Ovary (tissue), 9 donors: ENCODE measurements around the gene TOMM70. TPM values are rescaled to one million over a fixed set of nuclear protein-coding genes. Genes with fewer than 3 reads are reported as not detected.
"Not testable (repeated sequence)": the region's sequence is repeated elsewhere in the genome, so short reads cannot be mapped to it uniquely, and the experiment has no call there.

Source experiments
- DNase-seq, 5 donors: peaks; one replicate each; pipeline ENCODE4 v3.0.0-alpha.2; 2019 to 2020
- H3K27ac ChIP-seq, 2 donors: fragments of 200-600 bp; one replicate each; pipeline versions ENCODE4 v1.5.1 to v1.8.0; 2019 to 2022
- H3K27me3 ChIP-seq: fragments of 200-600 bp; one replicate; pipeline ENCODE4 v1.8.0; 2022
- H3K36me3 ChIP-seq: fragments of 200-600 bp; sonication (generic); one replicate; pipeline ENCODE4 v1.5.1; 2019
- H3K4me1 ChIP-seq: one replicate; pipeline ENCODE4 v1.8.1; 2013; ENCODE audit warnings: mild to moderate bottlenecking, moderate library complexity; ENCODE audit not compliant: insufficient read depth
- H3K4me3 ChIP-seq: fragments of 200-600 bp; sonication (generic); one replicate; pipeline ENCODE4 v1.5.1; 2017
- H3K9me3 ChIP-seq, 2 donors: fragments of 200-600 bp in 1 of 2; sonication (generic) in 1 of 2; one replicate each; pipeline versions ENCODE4 v1.5.1 to v1.8.1; 2013 to 2019; ENCODE audit warnings: mild to moderate bottlenecking in 1 of 2, moderate library complexity in 1 of 2
- EP300 ChIP-seq: sonication (generic); formaldehyde crosslinking; IDR thresholded peaks from one replicate; pipeline ENCODE4 v1.6.1; 2017; ENCODE audit warnings: antibody characterized with exemption
- POLR2A ChIP-seq: fragments of 450-650 bp; IDR thresholded peaks from one replicate; pipeline ENCODE4 v1.6.1; 2017; ENCODE audit warnings: antibody characterized with exemption, mild to moderate bottlenecking, moderate library complexity
- WGBS, 3 donors: extraction: QIAGEN DNeasy Blood & Tissue Kit in 1 of 3; methylation state at CpG; one replicate each; pipeline versions ENCODE4 v1.1.5 to v1.1.7; 2013 to 2017; 5-methylcytosine and 5-hydroxymethylcytosine counted together
- intact Hi-C, 4 donors: fragments of 100-400 bp; cut with DNase I; formaldehyde crosslinking; loops; one replicate each; pipeline versions ENCODE4 v1.11.0 to v1.15.1; 2022 to 2023
- polyA plus RNA-seq, 2 donors: library from polyadenylated mRNA; stranded (reverse); fragments of 200-250 nt in 1 of 2; fragments of 350-450 nt in 1 of 2; fragmentation: Illumina TruSeq in 1 of 2; extraction: RNeasy Lipid Tissue Mini Kit (QIAGEN cat#74804) in 1 of 2; gene quantifications; one replicate each; pipeline ENCODE4 v1.2.3, GENCODE V29; 2013 to 2014
- total RNA-seq, 7 donors: library from RNA; depleted of rRNA in 2 of 7; stranded (reverse); fragments of >200 nt in 2 of 7; fragmentation: NEBNext Ultra II Directional in 3 of 7; extraction: Animal tissue kit (Norgen Biotek cat#: 25700) in 3 of 7; gene quantifications; one replicate each; pipeline versions ENCODE4 v1.1.0 to v1.2.4, GENCODE V29; 2016 to 2023
- TF ChIP-seq, protein P1 (sequence below), 3 donors: fragments of 450-650 bp in 2 of 3; fragments of 200-600 bp in 1 of 3; IDR thresholded peaks; one replicate each; pipeline versions ENCODE4 v1.5.1 to v1.8.0; 2016 to 2022; ENCODE audit warnings: antibody characterized with exemption in 3 of 3, mild to moderate bottlenecking in 1 of 3
- donor health status: DM: no; HTN: no; CAD: no; lungs with moderate emphysema.
- donor health status: DM: no; HTN: no; CAD: no.
- donor health status: Bipolar disorder and iron deficiency.
- donor health status: DM: yes; HTN: yes; CAD: no.
- donor health status: DM: no; HTN: no; CAD: no.
- donor health status: DM: yes; HTN: yes; CAD: no.

Gene TOMM70
- total and polyA plus RNA-seq, 9 donors = 24.7 to 53.6 (median 37.3) TPM

DNA sequence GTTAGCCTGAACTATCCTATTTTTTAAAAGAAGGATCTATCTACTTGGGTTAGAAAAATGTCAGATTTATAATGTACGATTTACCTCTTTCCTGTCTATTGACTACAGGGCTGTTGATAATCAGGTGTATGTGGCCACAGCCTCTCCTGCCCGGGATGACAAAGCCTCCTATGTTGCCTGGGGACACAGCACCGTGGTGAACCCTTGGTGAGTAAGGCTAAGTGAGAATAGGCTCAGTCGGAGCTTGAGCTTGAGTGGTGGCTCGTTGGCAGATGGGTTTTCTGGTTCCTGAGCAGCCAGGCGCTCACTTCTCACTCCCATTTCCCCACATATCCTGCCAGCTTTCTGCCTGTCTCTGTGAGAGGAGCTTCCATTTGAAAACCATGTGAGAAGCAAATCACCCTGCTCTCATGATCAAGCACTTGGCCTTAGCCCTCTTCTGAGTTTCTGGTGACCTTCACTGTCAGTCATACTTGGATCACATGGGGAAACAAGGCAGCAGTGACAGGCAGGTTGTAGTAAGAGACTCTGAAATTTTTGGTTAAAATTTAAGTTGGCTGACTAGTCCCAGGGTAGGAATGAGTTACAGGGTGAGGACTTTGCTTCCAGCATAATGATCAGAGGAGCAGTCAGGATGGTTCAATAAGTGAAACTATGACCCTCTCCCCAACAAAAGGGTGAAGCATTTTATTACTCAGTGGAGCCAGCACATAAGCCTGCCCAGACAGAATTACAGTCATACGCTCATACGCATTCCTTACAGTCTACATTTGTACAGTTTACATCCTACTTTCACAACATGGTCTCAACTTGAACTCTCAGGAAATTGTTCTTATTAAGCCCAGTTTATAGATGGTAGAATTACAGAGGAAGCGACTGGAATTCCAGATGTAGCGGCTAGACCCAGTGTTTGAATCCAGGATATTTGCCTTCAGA is 48.3 kb downstream of the TOMM70 start:
- no peaks in the 10 kb centered on the region for H3K36me3 ChIP-seq
- 95 to 96% (median 96%) methylated on average over 10 of the region's 10 CpGs for whole genome bisulfite sequencing, 3 donors
- TF ChIP-seq EP300 (no peak), POLR2A (no peak)
- TF ChIP-seq, protein P1, sequence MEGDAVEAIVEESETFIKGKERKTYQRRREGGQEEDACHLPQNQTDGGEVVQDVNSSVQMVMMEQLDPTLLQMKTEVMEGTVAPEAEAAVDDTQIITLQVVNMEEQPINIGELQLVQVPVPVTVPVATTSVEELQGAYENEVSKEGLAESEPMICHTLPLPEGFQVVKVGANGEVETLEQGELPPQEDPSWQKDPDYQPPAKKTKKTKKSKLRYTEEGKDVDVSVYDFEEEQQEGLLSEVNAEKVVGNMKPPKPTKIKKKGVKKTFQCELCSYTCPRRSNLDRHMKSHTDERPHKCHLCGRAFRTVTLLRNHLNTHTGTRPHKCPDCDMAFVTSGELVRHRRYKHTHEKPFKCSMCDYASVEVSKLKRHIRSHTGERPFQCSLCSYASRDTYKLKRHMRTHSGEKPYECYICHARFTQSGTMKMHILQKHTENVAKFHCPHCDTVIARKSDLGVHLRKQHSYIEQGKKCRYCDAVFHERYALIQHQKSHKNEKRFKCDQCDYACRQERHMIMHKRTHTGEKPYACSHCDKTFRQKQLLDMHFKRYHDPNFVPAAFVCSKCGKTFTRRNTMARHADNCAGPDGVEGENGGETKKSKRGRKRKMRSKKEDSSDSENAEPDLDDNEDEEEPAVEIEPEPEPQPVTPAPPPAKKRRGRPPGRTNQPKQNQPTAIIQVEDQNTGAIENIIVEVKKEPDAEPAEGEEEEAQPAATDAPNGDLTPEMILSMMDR (IDR thresholded peaks at IDR 0.05) = no peak
- no peak overlapping the region for H3K27ac ChIP-seq
- no peaks in the 10 kb centered on the region for H3K9me3 ChIP-seq
- no peaks in the 10 kb centered on the region for H3K27me3 ChIP-seq
- intact Hi-C loops = no loop called here
- no peaks in the 10 kb centered on the region for H3K4me1 ChIP-seq
- H3K4me3 ChIP-seq = no peak overlapping the region
- no peak for DNase-seq

DNA sequence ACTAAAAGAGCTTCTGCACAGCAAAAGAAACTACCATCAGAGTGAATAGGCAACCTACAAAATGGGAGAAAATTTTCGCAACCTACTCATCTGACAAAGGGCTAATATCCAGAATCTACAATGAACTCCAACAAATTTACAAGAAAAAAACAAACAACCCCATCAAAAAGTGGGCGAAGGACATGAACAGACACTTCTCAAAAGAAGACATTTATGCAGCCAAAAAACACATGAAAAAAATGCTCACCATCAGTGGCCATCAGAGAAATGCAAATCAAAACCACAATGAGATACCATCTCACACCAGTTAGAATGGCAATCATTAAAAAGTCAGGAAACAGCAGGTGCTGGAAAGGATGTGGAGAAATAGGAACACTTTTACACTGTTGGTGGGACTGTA is 49.1 kb downstream of the TOMM70 start:
- H3K27me3 ChIP-seq, DNase-seq, H3K9me3 ChIP-seq, H3K4me1 ChIP-seq, H3K27ac ChIP-seq, H3K36me3 ChIP-seq, intact Hi-C loops, H3K4me3 ChIP-seq: not testable (repeated sequence)
- 73 to 100% (median 94%) methylated on average over 1 to 2 of the region's 2 CpGs for WGBS, 3 donors

DNA sequence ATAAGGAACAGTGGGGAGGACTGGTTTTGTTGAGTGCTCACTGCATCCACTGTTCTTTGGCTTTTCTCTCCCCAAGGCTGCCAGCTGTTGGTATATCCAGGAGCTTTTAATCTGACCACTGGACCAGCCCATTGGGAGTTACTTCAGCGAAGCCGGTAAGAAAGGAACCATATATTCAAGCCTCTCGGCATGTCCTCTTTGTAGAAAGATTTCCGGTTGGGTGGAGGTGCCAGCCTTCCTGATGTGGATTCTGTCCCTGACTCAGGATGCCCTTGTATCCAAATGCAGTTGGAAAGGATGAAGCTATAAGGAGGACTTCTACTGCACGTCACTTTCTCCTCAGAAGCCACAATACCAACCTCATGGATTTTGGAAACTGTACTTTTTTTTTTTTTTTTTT is 52.2 kb downstream of the TOMM70 start:
- intact Hi-C loops = no loop called here
- H3K9me3 ChIP-seq = no peaks in the 10 kb centered on the region
- 89 to 94% (median 92%) methylated on average over 5 of the region's 5 CpGs for WGBS, 3 donors
- no peak overlapping the region for H3K27ac ChIP-seq
- no peaks in the 10 kb centered on the region for H3K36me3 ChIP-seq
- no peak for DNase-seq
- TF ChIP-seq, protein P1 (IDR thresholded peaks at IDR 0.05) = no peak
- no peak for TF ChIP-seq POLR2A
- TF ChIP-seq EP300 = no peak
- no peaks in the 10 kb centered on the region for H3K27me3 ChIP-seq
- H3K4me3 ChIP-seq = no peak overlapping the region
- H3K4me1 ChIP-seq = no peaks in the 10 kb centered on the region

DNA sequence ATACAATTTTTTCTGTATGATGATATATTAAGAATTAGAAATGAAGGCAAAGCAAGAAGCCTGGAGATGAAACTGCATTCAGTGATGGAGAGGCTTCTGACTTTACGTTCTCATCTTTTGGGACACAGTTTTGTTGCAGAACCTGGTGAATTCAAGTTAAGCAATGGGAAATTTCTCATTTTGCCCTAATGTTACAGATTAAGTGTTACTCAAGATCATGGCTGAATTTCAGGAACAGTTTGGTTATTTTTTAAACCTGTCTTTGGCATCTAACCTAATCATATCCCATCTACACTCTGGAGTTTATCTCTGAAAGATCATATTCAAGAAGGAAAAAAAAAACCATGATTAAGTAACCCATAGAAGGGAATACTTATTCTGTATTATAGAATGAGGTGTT is 60.4 kb downstream of the TOMM70 start:
- WGBS, 3 donors = 96 to 100% (median 97%) methylated on average over 1 of the region's 1 CpG
- Histone ChIP-seq H3K4me1 (peaks cover 2% of the 10 kb centered on the region), H3K36me3 (no peaks in the 10 kb centered on the region), H3K4me3 (no peak overlapping the region), H3K9me3 (no peaks in the 10 kb centered on the region), H3K27me3 (no peaks in the 10 kb centered on the region), H3K27ac (no peak overlapping the region)
- DNase-seq = no peak
- intact Hi-C loops = no loop called here
- TF ChIP-seq, protein P1 (IDR thresholded peaks at IDR 0.05) = no peak
- TF ChIP-seq POLR2A = no peak
- TF ChIP-seq EP300 = no peak

DNA sequence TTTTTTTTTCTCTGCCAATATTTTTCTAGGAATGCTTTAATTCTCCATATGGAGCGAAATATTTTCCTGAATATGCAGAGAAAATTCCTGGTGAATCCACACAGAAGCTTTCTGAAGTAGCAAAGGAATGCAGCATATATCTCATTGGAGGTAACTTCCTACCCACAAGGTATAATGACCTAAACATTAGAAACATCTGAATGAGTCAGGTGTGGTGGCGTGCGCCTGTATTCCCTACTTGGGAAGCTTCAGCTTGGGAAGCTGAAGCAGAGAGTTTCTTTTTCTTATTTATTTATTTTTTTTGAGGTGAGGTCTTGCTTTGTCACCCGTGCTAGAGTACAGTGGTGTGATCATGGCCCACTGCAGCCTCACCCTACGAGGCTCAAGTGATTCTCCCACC is 61.1 kb downstream of the TOMM70 start:
- intact Hi-C loops = no loop called here
- Histone ChIP-seq H3K27ac (no peak overlapping the region), H3K9me3 (no peaks in the 10 kb centered on the region), H3K36me3 (no peaks in the 10 kb centered on the region), H3K4me1 (peaks cover 4% of the 10 kb centered on the region), H3K4me3 (no peak overlapping the region), H3K27me3 (no peaks in the 10 kb centered on the region)
- TF ChIP-seq EP300 (no peak), POLR2A (no peak)
- TF ChIP-seq, protein P1 (IDR thresholded peaks at IDR 0.05) = no peak
- WGBS, 3 donors = 93 to 95% (median 94%) methylated on average over 5 of the region's 5 CpGs
- no peak for DNase-seq
